Mammary epithelial cell (primary cell): ENCODE data around the gene ARL6.

Experiments
- EZH2 ChIP-seq: IDR thresholded peaks from 2 replicates; pipeline ENCODE4 v1.6.1; 2012; ENCODE audit warnings: low read length, inconsistent platforms, borderline replicate concordance
- TF ChIP-seq, protein P1 (sequence below), 2 donors: IDR thresholded peaks in 1 of 2; conservative IDR thresholded peaks in 1 of 2; 2 replicates each; pipeline ENCODE4 v1.5.1; 2011 to 2012; ENCODE audit warnings: inconsistent platforms in 2 of 2, low read length in 2 of 2, mild to moderate bottlenecking in 2 of 2, control low read depth in 1 of 2, low read depth in 1 of 2; ENCODE audit not compliant: insufficient read depth in 1 of 2; ENCODE audit errors: extremely low read depth in 1 of 2

DNA sequence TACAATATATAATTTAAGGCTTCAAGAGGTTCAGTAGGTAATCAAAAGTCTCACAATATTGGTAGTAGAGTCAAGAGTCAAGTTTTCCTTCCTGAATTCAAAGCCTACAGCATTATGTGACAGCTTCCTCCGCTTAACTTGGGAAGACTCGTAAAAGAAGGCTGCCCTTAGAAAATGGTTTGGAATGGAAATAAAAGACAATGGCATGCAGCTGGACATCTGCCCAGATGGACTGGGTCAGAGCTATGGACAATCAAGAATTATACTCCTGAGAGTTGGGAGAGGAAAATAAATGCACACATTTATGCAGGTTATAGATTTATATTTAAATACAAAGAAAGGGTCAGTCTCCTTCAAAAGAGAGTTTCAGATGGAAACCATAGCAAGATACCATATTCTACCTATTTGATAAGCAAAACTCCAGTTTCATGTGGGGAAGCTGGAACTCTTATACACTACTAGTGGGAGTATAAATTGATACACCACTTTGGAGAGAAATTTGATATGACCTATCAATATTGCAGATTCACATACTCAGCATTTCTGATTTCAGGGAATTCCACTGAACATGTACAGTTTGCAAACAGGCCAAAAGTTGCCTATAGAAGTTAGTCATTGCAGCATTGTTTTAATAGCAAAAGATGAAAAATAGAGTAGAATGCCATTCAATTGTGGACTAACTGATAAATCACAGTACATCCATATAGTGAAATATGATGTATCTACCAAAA, 63.3 kb downstream of the ARL6 start:
- TF ChIP-seq, protein P1, sequence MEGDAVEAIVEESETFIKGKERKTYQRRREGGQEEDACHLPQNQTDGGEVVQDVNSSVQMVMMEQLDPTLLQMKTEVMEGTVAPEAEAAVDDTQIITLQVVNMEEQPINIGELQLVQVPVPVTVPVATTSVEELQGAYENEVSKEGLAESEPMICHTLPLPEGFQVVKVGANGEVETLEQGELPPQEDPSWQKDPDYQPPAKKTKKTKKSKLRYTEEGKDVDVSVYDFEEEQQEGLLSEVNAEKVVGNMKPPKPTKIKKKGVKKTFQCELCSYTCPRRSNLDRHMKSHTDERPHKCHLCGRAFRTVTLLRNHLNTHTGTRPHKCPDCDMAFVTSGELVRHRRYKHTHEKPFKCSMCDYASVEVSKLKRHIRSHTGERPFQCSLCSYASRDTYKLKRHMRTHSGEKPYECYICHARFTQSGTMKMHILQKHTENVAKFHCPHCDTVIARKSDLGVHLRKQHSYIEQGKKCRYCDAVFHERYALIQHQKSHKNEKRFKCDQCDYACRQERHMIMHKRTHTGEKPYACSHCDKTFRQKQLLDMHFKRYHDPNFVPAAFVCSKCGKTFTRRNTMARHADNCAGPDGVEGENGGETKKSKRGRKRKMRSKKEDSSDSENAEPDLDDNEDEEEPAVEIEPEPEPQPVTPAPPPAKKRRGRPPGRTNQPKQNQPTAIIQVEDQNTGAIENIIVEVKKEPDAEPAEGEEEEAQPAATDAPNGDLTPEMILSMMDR (conservative IDR thresholded peaks at IDR 0.05 in 1 of 2, IDR thresholded peaks at IDR 0.05 in 1 of 2; ENCODE audit: extremely low read depth in 1 of 2, insufficient read depth in 1 of 2, low read depth in 1 of 2, low read length in 2 of 2): no peak
- no peak for TF ChIP-seq EZH2
